Neural cell (in vitro differentiated cells): Measurements from ENCODE around the gene TBX4. TPM values are rescaled to one million over a fixed set of nuclear protein-coding genes. Genes with fewer than 3 reads are reported as not detected.

Source experiments
- H2AFZ ChIP-seq: fragments of 200-600, 300-800 bp; sonication (generic), shearing (Covaris generic); 2 replicates; pipeline ENCODE4 v1.6.0; 2014; ENCODE audit warnings: low read depth, mild to moderate bottlenecking, antibody characterized with exemption, low read length, moderate library complexity
- H3F3A ChIP-seq: fragments of 200-600 bp; shearing (Covaris generic); 2 replicates; pipeline ENCODE4 v1.6.1; 2016; ENCODE audit warnings: mild to moderate bottlenecking, moderate library complexity, mixed read lengths, antibody characterized with exemption, low read length; ENCODE audit not compliant: insufficient read depth, poor library complexity, severe bottlenecking
- H3K27ac ChIP-seq: fragments of 200-600, 300-800 bp; sonication (generic), shearing (Covaris generic); 2 replicates; pipeline ENCODE4 v1.5.1; 2014; ENCODE audit warnings: mild to moderate bottlenecking, low read length, moderate library complexity
- H3K27me3 ChIP-seq: fragments of 300-800, 200-600 bp; sonication (generic), shearing (Covaris generic); 2 replicates; pipeline ENCODE4 v1.6.0; 2014; ENCODE audit warnings: mild to moderate bottlenecking, low read depth, low read length, moderate library complexity; ENCODE audit not compliant: insufficient read depth
- H3K36me3 ChIP-seq: fragments of 300-800, 200-600 bp; sonication (generic), shearing (Covaris generic); 2 replicates; pipeline ENCODE4 v1.5.1; 2014; ENCODE audit warnings: mild to moderate bottlenecking, antibody characterized with exemption, low read length, moderate library complexity; ENCODE audit not compliant: insufficient read depth
- H3K4me2 ChIP-seq: fragments of 300-800, 200-600 bp; sonication (generic), shearing (Covaris generic); 2 replicates; pipeline ENCODE4 v1.6.0; 2014; ENCODE audit warnings: mild to moderate bottlenecking, low read length
- H3K4me3 ChIP-seq: fragments of 300-800, 200-600 bp; sonication (generic), shearing (Covaris generic); 2 replicates; pipeline ENCODE4 v1.5.1; 2014; ENCODE audit warnings: mild to moderate bottlenecking, low read length, moderate library complexity
- H3K79me2 ChIP-seq: fragments of 200-600 bp; shearing (Covaris generic); replicated peaks from 2 replicates; pipeline ENCODE4 v1.6.0; 2014; ENCODE audit warnings: mild to moderate bottlenecking, low read length, moderate library complexity; ENCODE audit not compliant: insufficient read depth
- H3K9ac ChIP-seq: fragments of 300-800, 200-600 bp; sonication (generic), shearing (Covaris generic); 2 replicates; pipeline ENCODE4 v1.6.1; 2016; ENCODE audit warnings: mild to moderate bottlenecking, low read length, mixed read lengths
- H3K9me2 ChIP-seq: fragments of 200-600 bp; shearing (Covaris generic); 2 replicates; pipeline ENCODE4 v1.6.1; 2016; ENCODE audit warnings: mild to moderate bottlenecking, low read length, mixed read lengths; ENCODE audit not compliant: insufficient read depth
- H3K9me3 ChIP-seq: fragments of 200-600, 300-800 bp; sonication (generic), shearing (Covaris generic); 2 replicates; pipeline ENCODE4 v1.6.1; 2016; ENCODE audit warnings: mild to moderate bottlenecking, mixed run types, low read length, moderate library complexity, mixed read lengths
- H4K20me1 ChIP-seq: fragments of 200-600 bp; shearing (Covaris generic); 2 replicates; pipeline ENCODE4 v1.6.1; 2016; ENCODE audit warnings: mild to moderate bottlenecking, mixed run types; ENCODE audit not compliant: insufficient read depth
- EP300 ChIP-seq: fragments of 450-650 bp; conservative IDR thresholded peaks from 2 replicates; pipeline ENCODE4 v1.6.1; 2014; ENCODE audit warnings: antibody characterized with exemption, mild to moderate bottlenecking, moderate library complexity; ENCODE audit not compliant: poor library complexity, severe bottlenecking
- EZH2 ChIP-seq: fragments of 200-600, 300-800 bp; shearing (Covaris generic), sonication (generic); IDR thresholded peaks from 2 replicates; pipeline ENCODE4 v1.6.1; 2014; ENCODE audit warnings: antibody characterized with exemption, low read length, borderline replicate concordance, mild to moderate bottlenecking; ENCODE audit not compliant: insufficient read depth, poor library complexity, severe bottlenecking
- MXI1 ChIP-seq: fragments of 450-650 bp; conservative IDR thresholded peaks from 2 replicates; pipeline ENCODE4 v1.6.1; 2014; ENCODE audit warnings: antibody characterized with exemption, mild to moderate bottlenecking; ENCODE audit not compliant: poor library complexity, severe bottlenecking
- POLR2AphosphoS5 ChIP-seq: IDR thresholded peaks from 2 replicates; pipeline ENCODE4 v1.6.1; 2012
- RAD21 ChIP-seq: fragments of 450-650 bp; conservative IDR thresholded peaks from 2 replicates; pipeline ENCODE4 v1.6.1; 2014; ENCODE audit warnings: antibody characterized with exemption, mild to moderate bottlenecking, moderate library complexity
- REST ChIP-seq: IDR thresholded peaks from 2 replicates; pipeline ENCODE4 v1.6.1; 2012; ENCODE audit warnings: borderline replicate concordance
- SMC3 ChIP-seq: fragments of 450-650 bp; conservative IDR thresholded peaks from 2 replicates; pipeline ENCODE4 v1.6.1; 2014; ENCODE audit warnings: antibody characterized with exemption, mild to moderate bottlenecking, moderate library complexity; ENCODE audit not compliant: poor library complexity
- TAF1 ChIP-seq: IDR thresholded peaks from 2 replicates; pipeline ENCODE4 v1.6.1; 2012; ENCODE audit warnings: low read depth
- polyA plus RNA-seq: library from polyadenylated mRNA; depleted of rRNA; stranded (reverse); fragments of >200 nt; gene quantifications from 2 replicates; pipeline ENCODE4 v1.2.3, GENCODE V29; 2014
- TF ChIP-seq, protein P1 (sequence below): fragments of 450-650 bp; IDR thresholded peaks from 2 replicates; pipeline ENCODE4 v1.5.1; 2014; ENCODE audit warnings: antibody characterized with exemption, mild to moderate bottlenecking, moderate library complexity; ENCODE audit not compliant: poor library complexity, severe bottlenecking

TBX4 gene
- polyA plus RNA-seq, 1 donor from 2014 or later = not detected

GRCh38 chr17:61517843-61518606, 65.8 kb downstream of the TBX4 start:
- no peaks in the 10 kb centered on the region for H4K20me1 ChIP-seq
- no peaks in the 10 kb centered on the region for H3F3A ChIP-seq
- H2AFZ ChIP-seq = no peak overlapping the region
- no peak overlapping the region for H3K4me3 ChIP-seq
- TF ChIP-seq REST = no peak
- TF ChIP-seq, protein P1, sequence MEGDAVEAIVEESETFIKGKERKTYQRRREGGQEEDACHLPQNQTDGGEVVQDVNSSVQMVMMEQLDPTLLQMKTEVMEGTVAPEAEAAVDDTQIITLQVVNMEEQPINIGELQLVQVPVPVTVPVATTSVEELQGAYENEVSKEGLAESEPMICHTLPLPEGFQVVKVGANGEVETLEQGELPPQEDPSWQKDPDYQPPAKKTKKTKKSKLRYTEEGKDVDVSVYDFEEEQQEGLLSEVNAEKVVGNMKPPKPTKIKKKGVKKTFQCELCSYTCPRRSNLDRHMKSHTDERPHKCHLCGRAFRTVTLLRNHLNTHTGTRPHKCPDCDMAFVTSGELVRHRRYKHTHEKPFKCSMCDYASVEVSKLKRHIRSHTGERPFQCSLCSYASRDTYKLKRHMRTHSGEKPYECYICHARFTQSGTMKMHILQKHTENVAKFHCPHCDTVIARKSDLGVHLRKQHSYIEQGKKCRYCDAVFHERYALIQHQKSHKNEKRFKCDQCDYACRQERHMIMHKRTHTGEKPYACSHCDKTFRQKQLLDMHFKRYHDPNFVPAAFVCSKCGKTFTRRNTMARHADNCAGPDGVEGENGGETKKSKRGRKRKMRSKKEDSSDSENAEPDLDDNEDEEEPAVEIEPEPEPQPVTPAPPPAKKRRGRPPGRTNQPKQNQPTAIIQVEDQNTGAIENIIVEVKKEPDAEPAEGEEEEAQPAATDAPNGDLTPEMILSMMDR = no peak
- TF ChIP-seq RAD21 = no peak
- TF ChIP-seq POLR2AphosphoS5 = no peak
- TF ChIP-seq EZH2 = no peak
- no peak for TF ChIP-seq SMC3
- TF ChIP-seq TAF1 = no peak
- no peak for TF ChIP-seq MXI1
- no peaks in the 10 kb centered on the region for H3K36me3 ChIP-seq
- no peaks in the 10 kb centered on the region for H3K27me3 ChIP-seq
- H3K27ac ChIP-seq = no peak overlapping the region
- H3K9me2 ChIP-seq = no peaks in the 10 kb centered on the region
- H3K9me3 ChIP-seq = no peaks in the 10 kb centered on the region
- no peak overlapping the region for H3K9ac ChIP-seq
- no peak overlapping the region for H3K4me2 ChIP-seq
- no peaks in the 10 kb centered on the region for H3K79me2 ChIP-seq

GRCh38 chr17:61519139-61519538, 66.9 kb downstream of the TBX4 start:
- TF ChIP-seq EZH2 (no peak), RAD21 (no peak), TAF1 (no peak), REST (no peak), MXI1 (no peak), SMC3 (no peak), EP300 (no peak)
- TF ChIP-seq, protein P1 = no peak
- Histone ChIP-seq H3K4me2 (no peak overlapping the region), H2AFZ (no peak overlapping the region), H3K9me3 (no peaks in the 10 kb centered on the region), H3K27ac (no peak overlapping the region), H3K79me2 (no peaks in the 10 kb centered on the region), H3K9me2 (no peaks in the 10 kb centered on the region), H3K9ac (no peak overlapping the region), H4K20me1 (no peaks in the 10 kb centered on the region), H3K36me3 (no peaks in the 10 kb centered on the region), H3K4me3 (no peak overlapping the region), H3K27me3 (no peaks in the 10 kb centered on the region), H3F3A (no peaks in the 10 kb centered on the region)
